Superior temporal gyrus (tissue), 1 donor: Measurements from ENCODE around the gene JADE1.
A peak's percentile ranks its signal among the peaks of the same experiment; 100 is the strongest.

Source experiments
- DNase-seq: peaks from one replicate; pipeline ENCODE4 v3.0.0-alpha.2; 2016; ENCODE audit errors: extremely low spot score

Gene JADE1

GRCh38 chr4:128809477-128810330 is at the start of gene JADE1:
TSS of gene JADE1 (plus strand) at chr4:128809700. CDS start at chr4:128831759, 22,059 bp downstream.
- peak; percentile 91 for DNase-seq

GRCh38 chr4:128766781-128767180 is 42.7 kb upstream of the JADE1 start:
- no peak for DNase-seq

- DNase-seq: no peak
Measured at GRCh38 chr4:128768373-128768996, 41.0 kb upstream of the JADE1 start.

GRCh38 chr4:128769011-128769410 is 40.5 kb upstream of the JADE1 start:
- no peak for DNase-seq

GRCh38 chr4:128770807-128771206 is 38.7 kb upstream of the JADE1 start:
- DNase-seq: no peak

GRCh38 chr4:128775477-128775876 is 34.0 kb upstream of the JADE1 start:
- no peak for DNase-seq

- no peak for DNase-seq
Measured at GRCh38 chr4:128775916-128776315, 33.6 kb upstream of the JADE1 start.

- DNase-seq: no peak
Measured at GRCh38 chr4:128776794-128777216, 32.7 kb upstream of the JADE1 start.

- DNase-seq: no peak
Measured at GRCh38 chr4:128780688-128781087, 28.8 kb upstream of the JADE1 start.

GRCh38 chr4:128782076-128782715 is 27.3 kb upstream of the JADE1 start:
- peak; percentile 48 for DNase-seq

- no peak for DNase-seq
Measured at GRCh38 chr4:128782875-128783614, 26.5 kb upstream of the JADE1 start.

GRCh38 chr4:128787509-128788311 is 21.8 kb upstream of the JADE1 start:
- no peak for DNase-seq

GRCh38 chr4:128793859-128794672 is 15.4 kb upstream of the JADE1 start:
- DNase-seq: no peak

GRCh38 chr4:128796934-128797333 is 12.6 kb upstream of the JADE1 start:
- DNase-seq: no peak

- DNase-seq: no peak
Measured at GRCh38 chr4:128800284-128800683, 9.2 kb upstream of the JADE1 start.

GRCh38 chr4:128800701-128801284 is 8.7 kb upstream of the JADE1 start:
- no peak for DNase-seq

GRCh38 chr4:128802680-128803628 is 6.5 kb upstream of the JADE1 start:
- DNase-seq: no peak

GRCh38 chr4:128803783-128804182 is 5.7 kb upstream of the JADE1 start:
- DNase-seq: no peak
